Left lung (tissue), 10 donors: ENCODE results near the gene OAT. TPM values are rescaled to one million over a fixed set of nuclear protein-coding genes. Genes with fewer than 3 reads are reported as not detected.
A peak's percentile ranks its signal among the peaks of the same experiment; 100 is the strongest.

Source experiments
- ATAC-seq: fragments of 200-7000 bp; cut with Tn5 transposase; one replicate; pipeline ENCODE4 v1.9.1; 2020; ENCODE audit warnings: moderate library complexity
- DNase-seq, 4 donors: peaks; one replicate each; pipeline ENCODE4 v3.0.0-alpha.2; 2013 to 2020
- H3K27ac ChIP-seq, 2 donors: fragments of 200-600 bp; sonication (generic) in 1 of 2; one replicate each; pipeline versions ENCODE4 v1.5.0 to v1.8.0; 2020 to 2021
- H3K27me3 ChIP-seq, 2 donors: fragments of 200-600 bp; sonication (generic) in 1 of 2; one replicate each; pipeline versions ENCODE4 v1.5.0 to v1.8.0; 2020 to 2021
- H3K36me3 ChIP-seq, 2 donors: fragments of 200-600 bp; sonication (generic) in 1 of 2; one replicate each; pipeline versions ENCODE4 v1.5.0 to v1.8.0; 2020 to 2021
- H3K4me1 ChIP-seq, 2 donors: fragments of 200-600 bp; one replicate each; pipeline ENCODE4 v1.8.0; 2021
- H3K4me3 ChIP-seq, 2 donors: fragments of 200-600 bp; sonication (generic) in 1 of 2; one replicate each; pipeline versions ENCODE4 v1.5.0 to v1.8.0; 2020 to 2021; ENCODE audit warnings: mild to moderate bottlenecking in 1 of 2
- H3K9me3 ChIP-seq, 2 donors: fragments of 200-600 bp; sonication (generic) in 1 of 2; one replicate each; pipeline versions ENCODE4 v1.5.0 to v1.8.0; 2020 to 2021
- intact Hi-C, 2 donors: fragments of 100-400 bp; cut with DNase I; formaldehyde crosslinking; loops; one replicate each; pipeline versions ENCODE4 v1.11.2 to v1.14.2; 2022
- polyA plus RNA-seq, 6 donors: library from polyadenylated mRNA; unstranded; fragments of 120-200 nt; gene quantifications; one replicate each; pipeline ENCODE4 v1.2.1, GENCODE V29; 2013; ENCODE audit not compliant: insufficient read length in 6 of 6
- total RNA-seq, 2 donors: library from RNA; stranded (reverse); fragmentation: NEBNext Ultra II Directional; extraction: Animal tissue kit (Norgen Biotek cat#: 25700); gene quantifications; one replicate each; pipeline ENCODE4 v1.2.1, GENCODE V29; 2021
- TF ChIP-seq, protein P1 (sequence below), 2 donors: fragments of 200-600 bp; sonication (generic) in 1 of 2; IDR thresholded peaks; one replicate each; pipeline versions ENCODE4 v1.5.0 to v1.8.0; 2021; ENCODE audit warnings: antibody characterized with exemption in 2 of 2
- donor health status: DM: no; HTN: yes; CAD: no.
- donor health status: DM: no; HTN: no; CAD: no.

The OAT gene
- total and polyA plus RNA-seq, 8 donors, result 64.0 to 91.1 (median 84.9) TPM

DNA sequence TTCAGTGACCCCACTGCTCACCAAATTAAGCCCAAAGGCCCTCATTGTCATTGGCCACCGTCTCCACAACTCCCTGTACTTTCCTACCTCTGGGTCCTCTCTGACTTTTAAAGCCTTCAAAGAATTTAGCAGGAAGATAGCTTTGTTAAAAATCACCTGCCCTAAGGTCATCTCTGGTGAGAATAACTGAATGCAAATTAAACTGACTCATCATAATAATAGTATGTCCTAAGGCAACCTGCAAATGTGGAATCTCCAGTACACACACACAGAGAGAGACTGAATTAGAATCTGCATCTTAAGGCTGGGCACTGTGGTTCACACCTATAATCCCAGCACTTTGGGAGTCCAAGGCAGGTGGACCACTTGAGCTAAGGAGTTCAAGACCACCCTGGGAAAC is 24.1 kb downstream of the OAT start:
- ATAC-seq, result no peak
- intact Hi-C loops, result no loop called here
- H3K27me3 ChIP-seq, result peaks cover 0 to 8% of the 10 kb centered on the region in 2 donors
- H3K36me3 ChIP-seq, result peaks cover 0 to 39% of the 10 kb centered on the region in 2 donors
- H3K4me1 ChIP-seq, result peaks cover 0 to 1% of the 10 kb centered on the region in 2 donors
- TF ChIP-seq, protein P1, sequence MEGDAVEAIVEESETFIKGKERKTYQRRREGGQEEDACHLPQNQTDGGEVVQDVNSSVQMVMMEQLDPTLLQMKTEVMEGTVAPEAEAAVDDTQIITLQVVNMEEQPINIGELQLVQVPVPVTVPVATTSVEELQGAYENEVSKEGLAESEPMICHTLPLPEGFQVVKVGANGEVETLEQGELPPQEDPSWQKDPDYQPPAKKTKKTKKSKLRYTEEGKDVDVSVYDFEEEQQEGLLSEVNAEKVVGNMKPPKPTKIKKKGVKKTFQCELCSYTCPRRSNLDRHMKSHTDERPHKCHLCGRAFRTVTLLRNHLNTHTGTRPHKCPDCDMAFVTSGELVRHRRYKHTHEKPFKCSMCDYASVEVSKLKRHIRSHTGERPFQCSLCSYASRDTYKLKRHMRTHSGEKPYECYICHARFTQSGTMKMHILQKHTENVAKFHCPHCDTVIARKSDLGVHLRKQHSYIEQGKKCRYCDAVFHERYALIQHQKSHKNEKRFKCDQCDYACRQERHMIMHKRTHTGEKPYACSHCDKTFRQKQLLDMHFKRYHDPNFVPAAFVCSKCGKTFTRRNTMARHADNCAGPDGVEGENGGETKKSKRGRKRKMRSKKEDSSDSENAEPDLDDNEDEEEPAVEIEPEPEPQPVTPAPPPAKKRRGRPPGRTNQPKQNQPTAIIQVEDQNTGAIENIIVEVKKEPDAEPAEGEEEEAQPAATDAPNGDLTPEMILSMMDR (IDR thresholded peaks at IDR 0.05), result no peak
- H3K9me3 ChIP-seq, result no peaks in the 10 kb centered on the region
- H3K27ac ChIP-seq, result no peak overlapping the region
- H3K4me3 ChIP-seq, result no peak overlapping the region
- no peak for DNase-seq

DNA sequence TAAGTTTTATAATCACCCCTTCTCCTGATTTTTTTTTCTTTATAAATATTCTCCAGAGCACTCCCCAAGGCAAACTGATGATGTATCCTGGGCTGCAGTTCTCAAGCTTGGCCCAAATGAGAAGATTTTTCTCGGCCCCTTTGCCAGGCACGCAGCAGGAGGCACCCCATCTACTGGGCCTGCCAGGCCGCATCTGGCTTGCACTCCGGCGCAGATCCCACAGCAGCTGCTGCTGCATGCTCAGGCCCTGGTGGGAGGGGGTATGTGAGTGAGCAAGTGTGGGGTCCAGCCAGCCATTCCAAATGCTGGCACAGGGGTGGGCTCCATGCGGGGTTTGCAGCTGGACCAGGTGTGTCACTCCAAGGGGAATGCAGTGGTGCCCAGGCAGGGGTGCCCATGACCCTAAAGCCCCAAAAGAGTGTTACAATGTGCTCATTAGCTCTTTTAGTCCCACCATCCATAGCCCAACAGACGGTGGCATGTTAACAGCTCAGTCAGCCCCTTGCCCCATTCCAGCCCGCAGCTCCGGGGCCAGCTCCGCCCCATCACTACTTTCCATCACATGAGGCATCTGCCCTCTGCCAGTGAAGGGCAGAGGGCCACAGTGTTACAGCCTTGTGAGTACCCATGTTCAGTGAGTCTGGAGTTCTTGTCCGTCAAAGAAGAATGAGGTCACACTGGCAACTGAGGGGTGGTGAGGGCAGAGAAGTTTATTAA is 25.9 kb downstream of the OAT start:
- TF ChIP-seq, protein P1 (IDR thresholded peaks at IDR 0.05), result no peak
- Histone ChIP-seq H3K4me1 (peaks cover 4 to 15% of the 10 kb centered on the region in 2 donors), H3K27ac (no peak overlapping the region), H3K27me3 (peaks cover 0 to 10% of the 10 kb centered on the region in 2 donors), H3K4me3 (no peak overlapping the region), H3K36me3 (peaks cover 0 to 21% of the 10 kb centered on the region in 2 donors), H3K9me3 (no peaks in the 10 kb centered on the region)
- DNase-seq (no peak), ATAC-seq (no peak)
- intact Hi-C loops, result no loop called here

DNA sequence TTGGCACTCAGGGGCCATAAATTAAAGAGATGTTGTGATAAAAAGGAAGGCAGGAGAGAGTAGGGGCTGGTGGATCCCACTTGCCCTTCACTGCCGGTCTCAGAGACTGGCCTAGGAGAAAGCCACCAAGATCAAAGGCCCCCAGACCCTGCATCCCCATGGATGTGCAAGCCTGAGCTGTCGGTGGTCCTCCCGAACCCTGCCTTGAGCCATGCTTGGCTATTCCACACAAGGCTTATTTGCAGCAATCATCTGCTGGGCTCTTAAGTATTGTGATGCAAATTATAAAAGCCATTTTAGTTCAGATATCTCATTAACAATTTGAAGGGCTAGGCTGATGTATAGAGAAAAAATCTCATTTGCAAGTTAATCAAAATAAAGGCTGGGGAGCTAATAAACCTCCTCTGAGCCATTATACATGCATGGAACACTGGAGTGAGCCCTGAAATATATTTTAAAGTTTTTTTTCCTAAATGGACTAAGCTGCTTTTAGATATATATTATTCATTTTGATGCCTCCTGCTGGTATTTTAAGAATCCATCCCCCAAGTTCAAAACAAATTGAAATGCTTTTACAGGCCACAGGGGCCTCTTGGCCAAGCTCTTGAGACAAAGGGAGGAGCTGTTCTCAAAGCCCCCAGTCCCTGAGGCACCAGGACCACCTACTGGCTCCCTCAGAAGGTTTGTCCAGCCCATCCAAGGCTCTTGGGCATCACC is 28.1 kb downstream of the OAT start:
- no peaks in the 10 kb centered on the region for H3K36me3 ChIP-seq
- no peak for ATAC-seq
- no peak overlapping the region for H3K4me3 ChIP-seq
- intact Hi-C loops, result no loop called here
- no peak overlapping the region for H3K27ac ChIP-seq
- DNase-seq, result no peak
- peaks cover 4 to 15% of the 10 kb centered on the region in 2 donors for H3K4me1 ChIP-seq
- H3K27me3 ChIP-seq, result peaks cover 0 to 10% of the 10 kb centered on the region in 2 donors
- TF ChIP-seq, protein P1 (IDR thresholded peaks at IDR 0.05), result no peak
- H3K9me3 ChIP-seq, result no peaks in the 10 kb centered on the region

DNA sequence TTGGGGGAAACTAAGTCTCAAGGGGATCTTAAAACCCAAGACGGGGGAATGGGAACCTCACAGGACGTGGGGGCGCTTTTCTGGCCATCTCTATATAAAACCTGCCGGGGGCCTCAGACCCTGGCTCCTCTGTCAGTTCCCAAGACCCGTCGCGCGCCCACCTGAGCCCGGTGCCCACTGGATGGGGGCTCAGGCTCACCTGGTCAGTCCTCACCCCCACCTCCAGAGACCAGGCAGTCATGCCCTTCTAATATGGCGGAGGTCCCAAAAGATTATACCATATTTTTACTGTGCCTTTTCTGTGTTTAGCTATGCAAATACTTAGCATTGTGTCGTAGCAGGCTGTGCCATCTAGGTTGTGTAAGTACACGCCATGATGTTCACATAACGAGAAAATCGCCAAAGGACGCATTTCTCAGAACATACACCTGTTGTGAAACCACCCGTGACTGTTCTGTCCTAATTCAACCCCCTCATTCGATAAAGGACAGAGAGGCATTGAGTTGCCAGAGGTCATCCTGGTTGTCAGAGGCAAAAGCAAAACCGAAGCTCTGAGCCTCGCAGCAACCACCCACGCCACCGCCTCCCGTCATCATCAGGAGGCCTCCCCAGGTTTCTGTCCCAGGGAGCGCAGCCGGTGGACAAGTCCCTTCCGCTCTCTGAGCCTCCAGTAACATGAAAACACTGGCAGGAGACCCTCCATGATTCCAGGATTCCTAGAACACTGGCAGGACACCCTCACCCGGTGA is 28.9 kb downstream of the OAT start:
- TF ChIP-seq, protein P1 (IDR thresholded peaks at IDR 0.05), result peak in 1 of 2 donors; percentile 3
- Histone ChIP-seq H3K36me3 (no peaks in the 10 kb centered on the region), H3K4me3 (no peak overlapping the region), H3K27me3 (peaks cover 0 to 12% of the 10 kb centered on the region in 2 donors), H3K4me1 (peaks cover 4 to 15% of the 10 kb centered on the region in 2 donors), H3K27ac (no peak overlapping the region), H3K9me3 (no peaks in the 10 kb centered on the region)
- ATAC-seq (no peak), DNase-seq (no peak)
- intact Hi-C loops, result loop anchor here in 1 of 2 donors (5.0 kb wide), 1 partner anchor 387 kb away; no protein-coding TSS in a partner anchor
